Stimulated activated CD4-positive, alpha-beta T cell treated with anti-CD3 and anti-CD28 coated beads, TNF-alpha, amount 100 ng/mL, for 1 hour (primary cell): ENCODE data around the gene HHATL.

Experiments
- DNase-seq, 3 donors: peaks; one replicate each; pipeline ENCODE4 v3.0.0-alpha.2; 2020; ENCODE audit warnings: low read depth in 3 of 3, low spot score in 1 of 3

Gene HHATL

GRCh38 chr3:42702066-42702951 lies at the start of gene HHATL:
HHATL (minus strand) TSS chr3:42702798; CDS start chr3:42700826, 1,972 bp downstream.
- DNase-seq, result no peak

- DNase-seq, result no peak
Measured at GRCh38 chr3:42751609-42752008, 49.0 kb upstream of the HHATL start.

GRCh38 chr3:42750834-42751233 lies 48.2 kb upstream of the HHATL start:
- no peak for DNase-seq

GRCh38 chr3:42749753-42750231 lies 47.2 kb upstream of the HHATL start:
- no peak for DNase-seq

GRCh38 chr3:42749025-42749752 lies 46.6 kb upstream of the HHATL start:
- no peak for DNase-seq

GRCh38 chr3:42747581-42747980 lies 45.0 kb upstream of the HHATL start:
- no peak for DNase-seq

GRCh38 chr3:42746455-42747450 lies 44.2 kb upstream of the HHATL start:
- no peak for DNase-seq

- DNase-seq, result no peak
Measured at GRCh38 chr3:42745776-42746454, 43.3 kb upstream of the HHATL start.

GRCh38 chr3:42745291-42745745 lies 42.7 kb upstream of the HHATL start:
- DNase-seq, result no peak

GRCh38 chr3:42743204-42743995 lies 40.8 kb upstream of the HHATL start:
- no peak for DNase-seq

- DNase-seq, result no peak
Measured at GRCh38 chr3:42742688-42743087, 40.1 kb upstream of the HHATL start.

GRCh38 chr3:42742259-42742658 lies 39.7 kb upstream of the HHATL start:
- DNase-seq, result no peak

GRCh38 chr3:42741796-42742195 lies 39.2 kb upstream of the HHATL start:
- DNase-seq, result no peak

- no peak for DNase-seq
Measured at GRCh38 chr3:42739401-42740158, 37.0 kb upstream of the HHATL start.

- no peak for DNase-seq
Measured at GRCh38 chr3:42736531-42736930, 33.9 kb upstream of the HHATL start.

GRCh38 chr3:42736081-42736480 lies 33.5 kb upstream of the HHATL start:
- DNase-seq, result no peak

- DNase-seq, result no peak
Measured at GRCh38 chr3:42735615-42736014, 33.0 kb upstream of the HHATL start.

GRCh38 chr3:42735019-42735418 lies 32.4 kb upstream of the HHATL start:
- DNase-seq, result no peak
